GM12892 (cell line): ENCODE results near the gene ASF1B.

Source experiments
- DNase-seq: peaks from one replicate; pipeline ENCODE4 v3.0.0; 2011; ENCODE audit not compliant: insufficient read length
- FAIRE-seq: peaks from 2 replicates; lab custom pipeline; 2011; peaks lifted over from hg19 to GRCh38; lab: Jason Lieb, UNC
- POLR2A ChIP-seq: IDR thresholded peaks from 2 replicates; pipeline ENCODE4 v1.6.1; 2011; ENCODE audit warnings: low read depth, low read length, control low read depth
- POLR2AphosphoS5 ChIP-seq: IDR thresholded peaks from 2 replicates; pipeline ENCODE4 v1.6.1; 2011; ENCODE audit warnings: low read depth, low read length, control low read depth
- TAF1 ChIP-seq: IDR thresholded peaks from 2 replicates; pipeline ENCODE4 v1.6.1; 2011; ENCODE audit warnings: low read depth, mild to moderate bottlenecking, control low read depth, low read length, borderline replicate concordance

Gene ASF1B

GRCh38 chr19:14167576-14168138 lies 31.3 kb upstream of the ASF1B start:
- DNase-seq: no peak
- TF ChIP-seq TAF1: no peak
- TF ChIP-seq POLR2A: no peak
- no peak for TF ChIP-seq POLR2AphosphoS5
- no peak for FAIRE-seq

GRCh38 chr19:14166999-14167575 lies 30.7 kb upstream of the ASF1B start:
- DNase-seq: no peak
- TF ChIP-seq POLR2A (no peak), POLR2AphosphoS5 (no peak), TAF1 (no peak)
- FAIRE-seq: no peak

- no peak for DNase-seq
- no peak for FAIRE-seq
- TF ChIP-seq POLR2A: no peak
- TF ChIP-seq POLR2AphosphoS5: no peak
- no peak for TF ChIP-seq TAF1
These were observed 29.8 kb upstream of the ASF1B start for GRCh38 chr19:14165990-14166830.

DNA sequence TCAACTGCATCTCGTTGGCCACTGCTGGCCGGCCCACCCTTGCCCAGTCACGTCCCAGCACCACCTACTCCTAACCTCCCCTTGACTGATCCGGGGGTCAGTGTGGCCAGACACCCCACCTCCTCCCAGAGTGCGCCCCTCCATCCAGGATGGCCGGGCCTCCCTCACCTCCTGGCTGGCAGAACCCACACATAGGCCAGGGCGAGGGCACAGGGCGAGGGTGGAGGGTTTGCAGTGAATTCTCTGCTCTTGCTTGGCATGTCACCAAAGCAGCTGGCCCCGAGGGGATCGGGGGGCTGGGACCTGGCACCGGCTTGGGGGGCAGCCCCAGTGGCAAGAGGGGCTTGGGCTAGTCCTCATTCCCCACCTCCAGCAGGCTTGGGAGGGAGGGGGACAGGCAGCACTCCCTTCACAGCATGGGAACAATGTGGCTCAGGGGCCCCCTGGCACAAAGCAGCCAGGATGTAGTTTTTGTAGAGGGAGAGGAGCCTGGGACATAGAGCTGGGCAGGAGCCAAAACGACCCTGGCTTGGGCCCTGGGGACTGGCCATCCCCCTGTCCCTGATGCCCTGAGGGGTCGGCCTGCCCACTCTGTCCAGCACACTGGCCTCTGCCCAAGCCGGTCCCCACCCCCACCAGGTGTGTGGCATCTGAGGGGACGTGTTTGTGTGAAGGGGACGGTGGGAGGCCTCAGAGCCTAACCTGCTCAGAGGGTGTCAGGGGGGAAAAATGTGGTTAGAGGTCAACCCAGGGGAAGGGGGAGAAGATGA lies 28.5 kb upstream of the ASF1B start:
- FAIRE-seq (no peak), DNase-seq (no peak)
- no peak for TF ChIP-seq POLR2A
- TF ChIP-seq TAF1: no peak
- TF ChIP-seq POLR2AphosphoS5: no peak

GRCh38 chr19:14164082-14164481 lies 27.7 kb upstream of the ASF1B start:
- TF ChIP-seq POLR2A: no peak
- TF ChIP-seq POLR2AphosphoS5: no peak
- no peak for TF ChIP-seq TAF1
- FAIRE-seq: no peak

DNA sequence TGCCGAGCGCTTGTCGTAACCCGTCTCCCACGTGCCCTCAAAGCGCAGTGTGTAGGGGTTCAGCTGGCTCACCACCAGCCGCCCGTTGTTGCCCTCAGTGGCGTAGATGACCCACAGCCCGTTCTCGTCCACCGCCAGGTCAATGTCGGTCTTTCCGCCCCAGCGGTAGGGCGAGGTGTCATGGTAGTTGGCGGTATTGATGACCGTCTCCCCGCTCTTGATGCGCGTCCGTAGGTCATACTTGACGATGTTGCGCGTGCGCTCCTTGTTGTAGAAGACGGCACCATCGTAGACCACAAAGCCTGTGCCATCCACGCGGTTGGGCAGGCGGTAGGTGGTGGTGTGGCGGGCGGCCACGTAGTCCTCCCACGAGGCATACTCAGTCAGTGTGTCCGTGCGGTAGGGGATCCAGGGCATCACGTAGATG lies 26.5 kb upstream of the ASF1B start:
- FAIRE-seq (no peak), DNase-seq (no peak)
- TF ChIP-seq POLR2A (no peak), POLR2AphosphoS5 (no peak), TAF1 (no peak)

More at GRCh38 chr19:14164082-14164481, 27.7 kb upstream of the ASF1B start:
- DNase-seq: no peak

GRCh38 chr19:14161305-14161704 lies 24.9 kb upstream of the ASF1B start:
- FAIRE-seq: no peak
- TF ChIP-seq POLR2AphosphoS5: no peak
- TF ChIP-seq TAF1: no peak
- no peak for TF ChIP-seq POLR2A
- DNase-seq: no peak

- TF ChIP-seq TAF1: no peak
- no peak for TF ChIP-seq POLR2A
- TF ChIP-seq POLR2AphosphoS5: no peak
These were observed 23.8 kb upstream of the ASF1B start for GRCh38 chr19:14160017-14160703.

DNA sequence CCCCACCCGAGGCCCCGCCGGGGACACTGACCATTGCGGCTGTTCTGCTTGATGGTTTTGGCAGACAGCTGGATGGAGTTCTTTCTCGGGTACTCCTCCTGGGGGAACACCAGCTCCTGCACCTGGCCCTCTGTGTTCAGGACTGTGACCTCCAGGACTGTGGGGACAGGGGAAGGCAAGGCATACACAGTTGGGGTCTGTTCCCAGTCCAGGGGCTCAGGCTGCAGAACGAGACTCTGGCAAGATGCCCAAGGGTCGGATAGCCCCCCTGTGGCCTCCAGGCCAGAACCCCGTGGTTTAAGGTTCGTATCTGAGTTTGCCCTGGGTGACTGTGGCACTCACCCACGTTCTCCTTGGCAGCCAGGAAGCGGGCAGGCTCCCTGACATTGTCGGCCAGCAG lies 22.7 kb upstream of the ASF1B start:
- TF ChIP-seq POLR2A (no peak), TAF1 (no peak), POLR2AphosphoS5 (no peak)
- DNase-seq (no peak), FAIRE-seq (no peak)

More at GRCh38 chr19:14160017-14160703, 23.8 kb upstream of the ASF1B start:
- DNase-seq: peak; percentile 24
- no peak for FAIRE-seq

GRCh38 chr19:14158276-14159023 lies 22.1 kb upstream of the ASF1B start:
- DNase-seq (no peak), FAIRE-seq (no peak)
- no peak for TF ChIP-seq POLR2AphosphoS5
- TF ChIP-seq POLR2A: no peak
- TF ChIP-seq TAF1: no peak
